Choroid plexus epithelial cell (primary cell): ENCODE results near the gene KIF6.

Experiments used
- DNase-seq: peaks from one replicate; pipeline ENCODE4 v3.0.0-alpha.2; 2010; ENCODE audit warnings: low read depth
- H3K4me3 ChIP-seq: 2 replicates; pipeline ENCODE4 v1.5.1; 2011; ENCODE audit warnings: low read depth, mild to moderate bottlenecking, control low read depth, low read length, moderate library complexity
- CTCF ChIP-seq: conservative IDR thresholded peaks from 2 replicates; pipeline ENCODE4 v1.5.1; 2011; ENCODE audit warnings: low read depth, mild to moderate bottlenecking, control low read depth, inconsistent platforms, low read length, moderate library complexity

KIF6 gene

GRCh38 chr6:39587080-39587479 is 138.1 kb downstream of the KIF6 start:
- DNase-seq = no peak
- no peak for TF ChIP-seq CTCF
- H3K4me3 ChIP-seq = no peak overlapping the region

- TF ChIP-seq CTCF = no peak
- H3K4me3 ChIP-seq = no peak overlapping the region
- no peak for DNase-seq
These were observed 139.6 kb downstream of the KIF6 start for GRCh38 chr6:39585641-39586040.

- no peak overlapping the region for H3K4me3 ChIP-seq
- DNase-seq = no peak
- no peak for TF ChIP-seq CTCF
These were observed 147.6 kb downstream of the KIF6 start for GRCh38 chr6:39577446-39578165.

- TF ChIP-seq CTCF = no peak
- no peak overlapping the region for H3K4me3 ChIP-seq
- peak; percentile 27 for DNase-seq
These were observed 148.5 kb downstream of the KIF6 start for GRCh38 chr6:39576556-39577303.

- no peak for TF ChIP-seq CTCF
- no peak for DNase-seq
- H3K4me3 ChIP-seq = no peak overlapping the region
These were observed 150.2 kb downstream of the KIF6 start for GRCh38 chr6:39574991-39575390.

- TF ChIP-seq CTCF = no peak
- no peak overlapping the region for H3K4me3 ChIP-seq
These were observed 151.7 kb downstream of the KIF6 start for GRCh38 chr6:39573541-39573940.

More at GRCh38 chr6:39573541-39573940, 151.7 kb downstream of the KIF6 start:
- DNase-seq = no peak
